Measurements from ENCODE around the gene TARM1. TPM values are rescaled to one million over a fixed set of nuclear protein-coding genes. Genes with fewer than 3 reads are reported as not detected.

The TARM1 gene
- polyA plus RNA-seq, 1 of the 3 experiments (the other 2 are of a cell fraction) = not detected

DNA sequence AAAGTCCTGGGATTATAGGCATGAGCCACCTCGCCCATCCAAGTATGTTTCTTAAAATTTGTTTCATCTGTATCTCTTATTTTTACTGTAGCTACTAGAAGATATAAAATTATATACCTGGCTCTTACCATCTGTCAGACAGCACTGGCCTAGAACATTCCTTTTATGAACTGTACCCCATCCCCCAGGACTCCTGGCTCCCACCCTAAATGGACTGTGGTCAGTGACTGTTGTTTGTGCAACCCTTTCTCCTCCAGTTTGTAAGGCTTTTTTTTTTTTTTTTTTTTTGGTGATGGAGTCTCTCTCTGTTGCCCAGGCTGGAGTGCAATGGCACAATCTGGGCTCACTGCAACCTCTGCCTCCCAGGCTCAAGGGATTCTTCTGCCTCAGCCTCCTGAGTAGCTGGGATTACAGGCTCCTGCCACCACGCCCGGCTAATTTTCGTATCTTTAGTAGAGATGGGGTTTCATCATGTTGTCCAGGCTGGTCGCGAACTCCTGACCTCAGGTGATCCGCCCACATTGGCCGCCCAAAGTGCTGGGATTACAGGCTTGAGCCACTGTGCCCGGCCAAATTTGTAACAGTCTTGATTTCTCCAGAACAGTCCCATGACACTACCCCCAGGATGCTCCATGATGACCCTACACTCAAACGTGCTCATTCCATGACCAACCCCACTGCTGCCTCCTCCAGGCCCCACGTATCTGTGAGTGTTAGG is 24.0 kb upstream of the TARM1 start:
- H2AFZ ChIP-seq (ENCODE audit: low read depth) = no peak overlapping the region
- no peaks in the 10 kb centered on the region for H3F3A ChIP-seq (replicated peaks; ENCODE audit: insufficient read depth)
- ChIA-PET CTCF (no interaction called here), POLR2A (no interaction called here)
- WGBS (ENCODE audit: low lambda C conversion rate) = 98% methylated on average over 11 of the region's 11 CpGs
- H3K27ac ChIP-seq (ENCODE audit: low read depth in 2 of 2, low read length in 1 of 2) = no peak overlapping the region
- H3K4me3 ChIP-seq (ENCODE audit: low read depth in 2 of 2, low read length in 1 of 2) = no peak overlapping the region
- DNase-seq = no peak
- peaks cover 2% of the 10 kb centered on the region; the same call in 1 of the 2 replicates for H4K20me1 ChIP-seq (ENCODE audit: insufficient read depth)
- no peaks in the 10 kb centered on the region for H3K9me2 ChIP-seq
- H3K9ac ChIP-seq = no peak overlapping the region
- peaks cover 34% of the 10 kb centered on the region for H3K79me2 ChIP-seq (ENCODE audit: insufficient read depth)
- H3K4me2 ChIP-seq = no peak overlapping the region
- H3K27me3 ChIP-seq (ENCODE audit: insufficient read depth) = no peaks in the 10 kb centered on the region
- peaks cover 8 to 30% of the 10 kb centered on the region in 2 experiments for H3K36me3 ChIP-seq (replicated peaks in 1 of 2; ENCODE audit: control insufficient read depth in 1 of 2, insufficient read depth in 2 of 2, low read length in 1 of 2)
- TF ChIP-seq SIN3A (IDR thresholded peaks at IDR 0.05; ENCODE audit: borderline replicate concordance, low read depth, low read length) (no peak), EP300 (IDR thresholded peaks at IDR 0.05; ENCODE audit: borderline replicate concordance in 1 of 2, low read depth in 1 of 2, low read length in 1 of 2) (no peak)
- H3K4me1 ChIP-seq (ENCODE audit: control insufficient read depth in 1 of 2, insufficient read depth in 2 of 2, low read depth in 1 of 2, low read length in 1 of 2) = peaks cover 0 to 3% of the 10 kb centered on the region in 2 experiments; a peak in 1 of 4 replicates
- H3K9me3 ChIP-seq = no peaks in the 10 kb centered on the region

DNA sequence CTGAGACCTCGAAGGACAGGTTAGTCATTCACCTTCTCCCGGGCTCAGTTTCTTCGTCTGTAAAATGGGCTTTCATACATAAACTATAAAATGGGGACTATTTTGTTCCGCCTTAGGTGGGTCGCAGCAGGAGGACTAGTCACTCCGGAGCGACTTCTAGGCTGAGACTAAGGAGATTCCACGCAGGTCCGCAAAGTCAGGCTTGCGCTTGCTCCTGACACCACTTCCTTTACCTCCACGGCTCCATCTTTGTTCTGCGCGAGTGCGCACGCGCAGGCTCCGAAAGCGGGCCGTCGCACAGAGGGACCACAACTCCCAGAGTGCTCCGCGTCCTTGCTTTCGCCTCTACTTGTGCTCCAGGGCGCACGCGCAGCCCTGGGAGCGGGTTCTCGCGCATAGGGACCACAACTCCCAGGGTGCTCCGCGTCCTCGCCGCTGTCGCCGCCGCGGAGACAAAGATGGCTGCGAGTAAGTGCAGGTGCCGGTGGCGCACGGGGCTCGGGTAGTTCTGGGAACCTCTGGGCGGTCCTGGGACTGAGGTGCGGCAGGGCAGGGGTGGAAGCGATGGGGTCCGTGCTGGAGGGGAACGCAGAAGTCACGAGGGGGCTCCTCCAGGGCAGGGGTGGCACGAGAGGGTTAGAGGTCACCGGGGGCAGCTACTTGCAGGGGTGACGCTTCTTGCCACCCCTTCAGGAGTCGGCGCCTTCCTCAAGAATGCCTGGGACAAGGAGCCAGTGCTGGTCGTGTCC is 21.4 kb upstream of the TARM1 start, which contains the start of gene NDUFA3:
Gene NDUFA3 (plus strand): TSS at position 435 of the 749 bp plus-strand sequence. CDS start 24 bp downstream, at position 459.
- 1% methylated on average over 40 of the region's 54 CpGs for WGBS (ENCODE audit: low lambda C conversion rate)
- peak within 1 kb of the TSS; percentile 80 for H3K4me2 ChIP-seq
- no peaks in the 10 kb centered on the region for H4K20me1 ChIP-seq (ENCODE audit: insufficient read depth)
- ChIA-PET POLR2A (no interaction called here), CTCF (interaction anchor here (0.9 kb wide), 1 partner anchor 196 kb away, joined by 3 read pairs; no protein-coding TSS in a partner anchor)
- peak; percentile 100 for DNase-seq
- H3K79me2 ChIP-seq (ENCODE audit: insufficient read depth) = peaks cover 34% of the 10 kb centered on the region
- H3K9ac ChIP-seq = peak within 1 kb of the TSS; percentile 61
- H3K4me3 ChIP-seq (ENCODE audit: low read depth in 2 of 2, low read length in 1 of 2) = peak within 1 kb of the TSS; percentile 88 to 90
- no peaks in the 10 kb centered on the region for H3K9me2 ChIP-seq
- peaks cover 7 to 12% of the 10 kb centered on the region in 2 experiments for H3K36me3 ChIP-seq (replicated peaks in 1 of 2; ENCODE audit: control insufficient read depth in 1 of 2, insufficient read depth in 2 of 2, low read length in 1 of 2)
- peaks cover 0 to 3% of the 10 kb centered on the region in 2 experiments; a peak in 1 of 4 replicates for H3K4me1 ChIP-seq (ENCODE audit: control insufficient read depth in 1 of 2, insufficient read depth in 2 of 2, low read depth in 1 of 2, low read length in 1 of 2)
- H3K27me3 ChIP-seq (ENCODE audit: insufficient read depth) = no peaks in the 10 kb centered on the region
- no peaks in the 10 kb centered on the region for H3K9me3 ChIP-seq
- H2AFZ ChIP-seq (ENCODE audit: low read depth) = peak within 1 kb of the TSS; percentile 69
- no peaks in the 10 kb centered on the region for H3F3A ChIP-seq (replicated peaks; ENCODE audit: insufficient read depth)
- H3K27ac ChIP-seq (ENCODE audit: low read depth in 2 of 2, low read length in 1 of 2) = peak within 1 kb of the TSS in 1 of 2 experiments; percentile 68; a peak in 1 of 4 replicates
- TF ChIP-seq GATA2 (CRISPR knock-in tag; IDR thresholded peaks at IDR 0.05) (no peak), GABPA (IDR thresholded peaks at IDR 0.05; ENCODE audit: low read depth) (peak; percentile 59), ELF1 (IDR thresholded peaks at IDR 0.05) (peak; percentile 62; the same call in 1 of the 2 replicates), TAF1 (IDR thresholded peaks at IDR 0.05; ENCODE audit: borderline replicate concordance, low read depth, low read length) (peak; percentile 81), TEAD4 (IDR thresholded peaks at IDR 0.05; ENCODE audit: borderline replicate concordance, insufficient read depth) (no peak), FOXM1 (IDR thresholded peaks at IDR 0.05; ENCODE audit: low read depth) (no peak), YY1 (IDR thresholded peaks at IDR 0.05; ENCODE audit: low read depth) (peak; percentile 96), NRF1 (IDR thresholded peaks at IDR 0.05; ENCODE audit: low read depth, low read length) (peak; percentile 98), MEF2A (IDR thresholded peaks at IDR 0.05; ENCODE audit: borderline replicate concordance, low read depth) (no peak), SMC3 (IDR thresholded peaks at IDR 0.05; ENCODE audit: low read depth, low read length) (no peak), TCF12 (IDR thresholded peaks at IDR 0.05) (no peak), MXI1 (IDR thresholded peaks at IDR 0.05; ENCODE audit: low read depth, low read length) (peak; percentile 59), RCOR1 (IDR thresholded peaks at IDR 0.05; ENCODE audit: low read length) (peak; percentile 90), POLR2AphosphoS5 (IDR thresholded peaks at IDR 0.05; ENCODE audit: low read depth, low read length) (peak; percentile 85), RAD21 (IDR thresholded peaks at IDR 0.05; ENCODE audit: low read length) (no peak)
- TF ChIP-seq, protein P1, sequence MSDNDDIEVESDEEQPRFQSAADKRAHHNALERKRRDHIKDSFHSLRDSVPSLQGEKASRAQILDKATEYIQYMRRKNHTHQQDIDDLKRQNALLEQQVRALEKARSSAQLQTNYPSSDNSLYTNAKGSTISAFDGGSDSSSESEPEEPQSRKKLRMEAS (IDR thresholded peaks at IDR 0.05; ENCODE audit: low read depth) = no peak; the same call in 1 of the 2 replicates
- TF ChIP-seq, protein P2, sequence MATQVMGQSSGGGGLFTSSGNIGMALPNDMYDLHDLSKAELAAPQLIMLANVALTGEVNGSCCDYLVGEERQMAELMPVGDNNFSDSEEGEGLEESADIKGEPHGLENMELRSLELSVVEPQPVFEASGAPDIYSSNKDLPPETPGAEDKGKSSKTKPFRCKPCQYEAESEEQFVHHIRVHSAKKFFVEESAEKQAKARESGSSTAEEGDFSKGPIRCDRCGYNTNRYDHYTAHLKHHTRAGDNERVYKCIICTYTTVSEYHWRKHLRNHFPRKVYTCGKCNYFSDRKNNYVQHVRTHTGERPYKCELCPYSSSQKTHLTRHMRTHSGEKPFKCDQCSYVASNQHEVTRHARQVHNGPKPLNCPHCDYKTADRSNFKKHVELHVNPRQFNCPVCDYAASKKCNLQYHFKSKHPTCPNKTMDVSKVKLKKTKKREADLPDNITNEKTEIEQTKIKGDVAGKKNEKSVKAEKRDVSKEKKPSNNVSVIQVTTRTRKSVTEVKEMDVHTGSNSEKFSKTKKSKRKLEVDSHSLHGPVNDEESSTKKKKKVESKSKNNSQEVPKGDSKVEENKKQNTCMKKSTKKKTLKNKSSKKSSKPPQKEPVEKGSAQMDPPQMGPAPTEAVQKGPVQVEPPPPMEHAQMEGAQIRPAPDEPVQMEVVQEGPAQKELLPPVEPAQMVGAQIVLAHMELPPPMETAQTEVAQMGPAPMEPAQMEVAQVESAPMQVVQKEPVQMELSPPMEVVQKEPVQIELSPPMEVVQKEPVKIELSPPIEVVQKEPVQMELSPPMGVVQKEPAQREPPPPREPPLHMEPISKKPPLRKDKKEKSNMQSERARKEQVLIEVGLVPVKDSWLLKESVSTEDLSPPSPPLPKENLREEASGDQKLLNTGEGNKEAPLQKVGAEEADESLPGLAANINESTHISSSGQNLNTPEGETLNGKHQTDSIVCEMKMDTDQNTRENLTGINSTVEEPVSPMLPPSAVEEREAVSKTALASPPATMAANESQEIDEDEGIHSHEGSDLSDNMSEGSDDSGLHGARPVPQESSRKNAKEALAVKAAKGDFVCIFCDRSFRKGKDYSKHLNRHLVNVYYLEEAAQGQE (IDR thresholded peaks at IDR 0.05; ENCODE audit: low read depth, low read length) = no peak
- TF ChIP-seq, protein P3, sequence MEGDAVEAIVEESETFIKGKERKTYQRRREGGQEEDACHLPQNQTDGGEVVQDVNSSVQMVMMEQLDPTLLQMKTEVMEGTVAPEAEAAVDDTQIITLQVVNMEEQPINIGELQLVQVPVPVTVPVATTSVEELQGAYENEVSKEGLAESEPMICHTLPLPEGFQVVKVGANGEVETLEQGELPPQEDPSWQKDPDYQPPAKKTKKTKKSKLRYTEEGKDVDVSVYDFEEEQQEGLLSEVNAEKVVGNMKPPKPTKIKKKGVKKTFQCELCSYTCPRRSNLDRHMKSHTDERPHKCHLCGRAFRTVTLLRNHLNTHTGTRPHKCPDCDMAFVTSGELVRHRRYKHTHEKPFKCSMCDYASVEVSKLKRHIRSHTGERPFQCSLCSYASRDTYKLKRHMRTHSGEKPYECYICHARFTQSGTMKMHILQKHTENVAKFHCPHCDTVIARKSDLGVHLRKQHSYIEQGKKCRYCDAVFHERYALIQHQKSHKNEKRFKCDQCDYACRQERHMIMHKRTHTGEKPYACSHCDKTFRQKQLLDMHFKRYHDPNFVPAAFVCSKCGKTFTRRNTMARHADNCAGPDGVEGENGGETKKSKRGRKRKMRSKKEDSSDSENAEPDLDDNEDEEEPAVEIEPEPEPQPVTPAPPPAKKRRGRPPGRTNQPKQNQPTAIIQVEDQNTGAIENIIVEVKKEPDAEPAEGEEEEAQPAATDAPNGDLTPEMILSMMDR (IDR thresholded peaks at IDR 0.05) = no peak
- TF ChIP-seq, protein P4, sequence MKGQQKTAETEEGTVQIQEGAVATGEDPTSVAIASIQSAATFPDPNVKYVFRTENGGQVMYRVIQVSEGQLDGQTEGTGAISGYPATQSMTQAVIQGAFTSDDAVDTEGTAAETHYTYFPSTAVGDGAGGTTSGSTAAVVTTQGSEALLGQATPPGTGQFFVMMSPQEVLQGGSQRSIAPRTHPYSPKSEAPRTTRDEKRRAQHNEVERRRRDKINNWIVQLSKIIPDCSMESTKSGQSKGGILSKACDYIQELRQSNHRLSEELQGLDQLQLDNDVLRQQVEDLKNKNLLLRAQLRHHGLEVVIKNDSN (IDR thresholded peaks at IDR 0.05; ENCODE audit: borderline replicate concordance, low read depth) = no peak

Data from SK-N-SH (cell line).